Esophagus squamous epithelium (tissue), 5 donors: ENCODE data around the gene C22orf31. TPM values are rescaled to one million over a fixed set of nuclear protein-coding genes. Genes with fewer than 3 reads are reported as not detected.
"Not testable (repeated sequence)": the region's sequence is repeated elsewhere in the genome, so short reads cannot be mapped to it uniquely, and the experiment has no call there.

ENCODE experiments used
- DNase-seq: peaks from one replicate; lab custom pipeline; 2025; lab: John Stamatoyannopoulos, UW
- H3K27ac ChIP-seq, 4 donors: fragments of 200-600 bp; sonication (generic); one replicate each; pipeline ENCODE4 v1.5.1; 2016 to 2019; ENCODE audit warnings: mild to moderate bottlenecking in 1 of 4
- H3K27me3 ChIP-seq, 4 donors: fragments of 200-600 bp; sonication (generic); 1 replicate in 3 of 4; 2 replicates in 1 of 4; pipeline versions ENCODE4 v1.5.1 to v1.6.0; 2017 to 2021; ENCODE audit warnings: antibody characterized with exemption in 1 of 4
- H3K36me3 ChIP-seq, 3 donors: fragments of 200-600 bp; sonication (generic); one replicate each; pipeline ENCODE4 v1.5.1; 2016 to 2019
- H3K4me1 ChIP-seq, 3 donors: fragments of 200-600 bp; sonication (generic); one replicate each; pipeline ENCODE4 v1.5.1; 2017 to 2019
- H3K4me3 ChIP-seq, 4 donors: fragments of 200-600 bp; sonication (generic); 1 replicate in 3 of 4; 2 replicates in 1 of 4; pipeline ENCODE4 v1.5.1; 2016 to 2019; ENCODE audit warnings: mild to moderate bottlenecking in 2 of 4, moderate library complexity in 1 of 4
- H3K9me3 ChIP-seq, 3 donors: fragments of 200-600 bp; sonication (generic); one replicate each; pipeline ENCODE4 v1.5.1; 2016 to 2019
- POLR2A ChIP-seq, 4 donors: fragments of 450-650 bp; IDR thresholded peaks; one replicate each; pipeline ENCODE4 v1.6.1; 2017; ENCODE audit warnings: antibody characterized with exemption in 4 of 4, mild to moderate bottlenecking in 4 of 4, moderate library complexity in 3 of 4
- WGBS, 2 donors: methylation state at CpG; one replicate each; pipeline ENCODE4 v1.1.5; 2018; 5-methylcytosine and 5-hydroxymethylcytosine counted together
- intact Hi-C: fragments of 100-400 bp; cut with DNase I; formaldehyde crosslinking; loops from one replicate; pipeline ENCODE4 v1.15.0; 2022
- total RNA-seq, 4 donors: library from RNA; depleted of rRNA; stranded (reverse); fragments of >200 nt; gene quantifications; one replicate each; pipeline ENCODE4 v1.1.0, GENCODE V29; 2016
- TF ChIP-seq, protein P1 (sequence below), 6 experiments: fragments of 450-650 bp in 4 of 6; fragments of 200-600 bp in 2 of 6; sonication (generic) in 2 of 6; IDR thresholded peaks; one replicate each; pipeline ENCODE4 v1.5.1; 2016 to 2019; ENCODE audit warnings: antibody characterized with exemption in 6 of 6, mild to moderate bottlenecking in 4 of 6, moderate library complexity in 4 of 6
- donor health status: DM: yes; HTN: yes; CAD: no.

C22orf31 gene
- total RNA-seq, 4 donors from 2014 or later, result 0.38 TPM; not detected in 3

DNA sequence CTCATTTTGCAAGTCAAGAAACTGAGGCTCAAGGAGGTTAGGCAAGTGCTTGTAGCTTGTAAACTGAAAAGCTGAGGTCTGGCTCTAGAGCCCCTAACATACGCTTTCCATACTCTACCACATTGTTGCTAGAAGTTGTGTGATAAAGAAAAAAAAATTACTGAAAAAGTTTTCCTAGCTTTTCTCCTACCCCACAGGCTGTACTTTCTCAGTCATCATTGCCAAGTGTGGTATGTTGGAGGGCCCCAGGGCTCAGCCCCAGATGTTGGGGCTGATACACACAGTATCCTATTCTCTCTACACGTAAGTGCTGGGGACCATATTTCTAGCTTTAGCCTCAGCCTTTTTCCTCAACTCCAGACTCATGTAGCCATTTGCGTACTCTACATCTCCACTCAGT is 27.2 kb upstream of the C22orf31 start:
- Histone ChIP-seq H3K4me3 (no peak overlapping the region), H3K27ac (no peak overlapping the region), H3K27me3 (no peaks in the 10 kb centered on the region), H3K36me3 (no peaks in the 10 kb centered on the region), H3K9me3 (no peaks in the 10 kb centered on the region), H3K4me1 (peaks cover 0 to 45% (median 6%) of the 10 kb centered on the region in 3 donors)
- 87 to 91% methylated on average over 3 of the region's 3 CpGs for WGBS, 2 donors
- TF ChIP-seq, protein P1, sequence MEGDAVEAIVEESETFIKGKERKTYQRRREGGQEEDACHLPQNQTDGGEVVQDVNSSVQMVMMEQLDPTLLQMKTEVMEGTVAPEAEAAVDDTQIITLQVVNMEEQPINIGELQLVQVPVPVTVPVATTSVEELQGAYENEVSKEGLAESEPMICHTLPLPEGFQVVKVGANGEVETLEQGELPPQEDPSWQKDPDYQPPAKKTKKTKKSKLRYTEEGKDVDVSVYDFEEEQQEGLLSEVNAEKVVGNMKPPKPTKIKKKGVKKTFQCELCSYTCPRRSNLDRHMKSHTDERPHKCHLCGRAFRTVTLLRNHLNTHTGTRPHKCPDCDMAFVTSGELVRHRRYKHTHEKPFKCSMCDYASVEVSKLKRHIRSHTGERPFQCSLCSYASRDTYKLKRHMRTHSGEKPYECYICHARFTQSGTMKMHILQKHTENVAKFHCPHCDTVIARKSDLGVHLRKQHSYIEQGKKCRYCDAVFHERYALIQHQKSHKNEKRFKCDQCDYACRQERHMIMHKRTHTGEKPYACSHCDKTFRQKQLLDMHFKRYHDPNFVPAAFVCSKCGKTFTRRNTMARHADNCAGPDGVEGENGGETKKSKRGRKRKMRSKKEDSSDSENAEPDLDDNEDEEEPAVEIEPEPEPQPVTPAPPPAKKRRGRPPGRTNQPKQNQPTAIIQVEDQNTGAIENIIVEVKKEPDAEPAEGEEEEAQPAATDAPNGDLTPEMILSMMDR (IDR thresholded peaks at IDR 0.05), result no peak
- no peak for TF ChIP-seq POLR2A (IDR thresholded peaks at IDR 0.05)
- intact Hi-C loops, result no loop called here
- no peak for DNase-seq

DNA sequence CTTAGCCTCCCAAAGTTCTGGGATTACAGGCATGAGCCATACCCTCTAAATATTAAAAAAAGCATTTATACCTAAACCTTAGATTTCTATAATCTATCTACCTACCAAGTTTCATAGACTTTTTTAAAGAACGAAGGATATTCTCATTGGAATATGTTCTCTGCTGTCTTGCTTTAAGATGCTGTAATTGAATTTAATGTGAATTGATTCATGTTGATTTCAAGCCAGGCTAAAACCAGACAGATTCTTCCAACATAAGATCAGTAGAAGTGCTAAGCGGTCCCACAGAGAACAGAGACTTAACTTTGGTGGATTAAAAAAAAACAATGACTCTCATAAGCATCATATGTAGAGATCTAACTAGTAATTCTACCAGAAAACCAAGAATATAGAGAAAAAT is 25.4 kb upstream of the C22orf31 start:
- 88 to 97% methylated on average over 2 of the region's 2 CpGs for WGBS, 2 donors
- no peak overlapping the region for H3K4me3 ChIP-seq
- H3K27ac ChIP-seq, result no peak overlapping the region
- H3K4me1 ChIP-seq, result peaks cover 3 to 39% (median 4%) of the 10 kb centered on the region in 3 donors
- no peak for TF ChIP-seq POLR2A (IDR thresholded peaks at IDR 0.05)
- TF ChIP-seq, protein P1 (IDR thresholded peaks at IDR 0.05), result no peak
- H3K27me3 ChIP-seq, result no peaks in the 10 kb centered on the region
- H3K9me3 ChIP-seq, result no peaks in the 10 kb centered on the region
- no peaks in the 10 kb centered on the region for H3K36me3 ChIP-seq
- intact Hi-C loops, result no loop called here
- no peak for DNase-seq

DNA sequence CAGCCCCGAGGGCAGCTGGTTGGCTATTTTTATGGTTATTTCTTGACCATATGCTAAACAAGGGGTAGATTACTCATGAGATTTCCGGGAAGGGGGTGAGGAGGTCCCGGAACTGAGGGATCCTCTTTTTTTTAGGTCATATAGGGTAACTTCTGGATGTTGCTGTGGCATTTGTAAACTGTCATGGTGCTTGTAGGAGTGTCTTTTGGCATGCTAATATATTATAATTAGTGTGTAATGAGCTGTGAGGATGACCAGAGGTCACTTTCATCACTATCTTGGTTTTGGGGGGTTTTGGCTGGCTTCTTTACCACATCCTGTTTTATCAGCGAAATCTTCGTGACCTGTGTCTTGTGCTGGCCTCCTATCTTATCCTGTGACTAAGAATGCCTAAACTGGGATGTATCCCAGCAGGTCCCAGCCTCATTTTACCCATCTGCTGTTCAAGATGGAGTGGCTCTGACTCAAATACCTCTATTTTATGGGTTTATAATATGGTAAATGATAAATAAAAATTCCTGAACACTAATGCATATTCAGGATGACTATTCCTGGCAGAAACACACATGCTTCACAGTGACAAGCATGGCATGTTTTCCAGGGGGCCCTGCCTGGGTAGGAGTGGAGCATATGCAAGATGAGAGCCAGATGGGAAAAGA is 22.4 kb upstream of the C22orf31 start:
- 57 to 58% methylated on average over 5 of the region's 5 CpGs for WGBS, 2 donors
- Histone ChIP-seq H3K27me3 (no peaks in the 10 kb centered on the region), H3K36me3 (no peaks in the 10 kb centered on the region), H3K9me3 (no peaks in the 10 kb centered on the region), H3K27ac (peak overlapping the region in 1 of 4 donors; percentile 24), H3K4me3 (no peak overlapping the region), H3K4me1 (peaks cover 10 to 51% (median 12%) of the 10 kb centered on the region in 3 donors)
- DNase-seq, result no peak
- TF ChIP-seq POLR2A (IDR thresholded peaks at IDR 0.05), result no peak
- TF ChIP-seq, protein P1 (IDR thresholded peaks at IDR 0.05), result no peak
- intact Hi-C loops, result no loop called here

DNA sequence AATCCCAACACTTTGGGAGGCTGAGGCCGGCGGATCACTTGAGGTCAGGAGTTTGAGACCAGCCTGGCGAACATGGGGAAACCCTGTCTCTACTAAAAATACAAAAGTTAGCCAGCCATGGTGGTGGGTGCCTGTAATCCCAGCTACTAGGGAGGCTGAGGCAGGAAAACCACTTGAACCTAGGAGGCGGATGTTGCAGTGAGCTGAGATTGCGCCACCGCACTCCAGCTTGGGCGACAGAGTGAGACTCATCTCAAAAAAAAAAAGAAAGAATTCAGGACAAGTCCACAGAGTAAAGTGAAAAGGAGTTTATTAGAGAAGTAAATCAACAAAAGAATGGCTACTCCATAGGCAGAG is 21.9 kb upstream of the C22orf31 start:
- Histone ChIP-seq H3K4me1 (peaks cover 12 to 53% (median 12%) of the 10 kb centered on the region in 3 donors), H3K27ac (peak overlapping the region in 1 of 4 donors; percentile 24)
- 82 to 83% methylated on average over 7 of the region's 7 CpGs for WGBS, 2 donors
- H3K4me3 ChIP-seq, H3K27me3 ChIP-seq, intact Hi-C loops, H3K36me3 ChIP-seq, DNase-seq, H3K9me3 ChIP-seq: not testable (repeated sequence)

DNA sequence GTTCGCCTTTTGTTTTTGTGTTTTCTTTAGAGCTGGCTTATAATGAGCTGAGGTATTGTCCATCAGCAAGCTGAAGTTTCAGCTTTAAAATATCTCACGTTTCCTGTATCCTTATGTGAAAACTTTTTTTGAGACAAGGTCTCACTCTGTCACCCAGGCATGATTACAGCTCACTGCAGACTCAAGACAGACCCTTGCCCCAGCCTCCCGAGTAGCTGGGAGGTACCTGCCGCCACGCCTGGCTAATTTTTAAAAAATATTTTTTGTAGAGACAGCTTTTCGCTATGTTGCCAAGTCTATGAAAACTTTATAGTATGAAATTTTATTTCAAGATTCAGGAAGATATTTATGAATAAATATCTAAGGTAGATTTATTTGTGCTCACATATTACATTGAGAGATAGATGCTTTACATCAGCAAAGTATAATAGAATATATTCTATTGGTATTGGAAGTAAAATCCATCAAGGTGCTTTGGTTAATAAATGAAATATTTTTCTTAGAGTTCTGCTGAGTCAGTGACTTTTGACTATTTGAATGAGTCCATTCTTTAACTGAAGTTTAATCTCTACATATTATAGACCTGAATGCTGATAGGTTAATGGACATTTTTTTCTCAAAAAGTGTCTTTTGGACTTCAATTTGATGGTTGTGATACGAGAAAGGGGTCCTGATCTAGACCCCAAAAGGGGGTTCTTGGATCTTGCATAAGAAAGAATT is 21.4 kb upstream of the C22orf31 start:
- no peaks in the 10 kb centered on the region for H3K36me3 ChIP-seq
- no peak for DNase-seq
- intact Hi-C loops, result no loop called here
- WGBS, 2 donors, result 83 to 85% methylated on average over 7 of the region's 7 CpGs
- TF ChIP-seq POLR2A (IDR thresholded peaks at IDR 0.05), result no peak
- TF ChIP-seq, protein P1 (IDR thresholded peaks at IDR 0.05), result no peak
- H3K4me1 ChIP-seq, result peaks cover 12 to 58% (median 12%) of the 10 kb centered on the region in 3 donors
- peak overlapping the region in 1 of 4 donors; percentile 64 for H3K27ac ChIP-seq
- H3K27me3 ChIP-seq, result no peaks in the 10 kb centered on the region
- no peaks in the 10 kb centered on the region for H3K9me3 ChIP-seq
- H3K4me3 ChIP-seq, result no peak overlapping the region
